Lower leg skin (tissue), 3 donors: Measurements from ENCODE around the gene SPRY4.

Experiments used
- POLR2A ChIP-seq, 2 donors: fragments of 450-650 bp; IDR thresholded peaks; one replicate each; pipeline ENCODE4 v1.6.1; 2016 to 2017; ENCODE audit warnings: antibody characterized with exemption in 2 of 2, mild to moderate bottlenecking in 1 of 2, moderate library complexity in 1 of 2
- TF ChIP-seq, protein P1 (sequence below), 3 donors: fragments of 450-650 bp; IDR thresholded peaks; one replicate each; pipeline ENCODE4 v1.5.1; 2016; ENCODE audit warnings: antibody characterized with exemption in 3 of 3, mild to moderate bottlenecking in 3 of 3, moderate library complexity in 2 of 3

DNA sequence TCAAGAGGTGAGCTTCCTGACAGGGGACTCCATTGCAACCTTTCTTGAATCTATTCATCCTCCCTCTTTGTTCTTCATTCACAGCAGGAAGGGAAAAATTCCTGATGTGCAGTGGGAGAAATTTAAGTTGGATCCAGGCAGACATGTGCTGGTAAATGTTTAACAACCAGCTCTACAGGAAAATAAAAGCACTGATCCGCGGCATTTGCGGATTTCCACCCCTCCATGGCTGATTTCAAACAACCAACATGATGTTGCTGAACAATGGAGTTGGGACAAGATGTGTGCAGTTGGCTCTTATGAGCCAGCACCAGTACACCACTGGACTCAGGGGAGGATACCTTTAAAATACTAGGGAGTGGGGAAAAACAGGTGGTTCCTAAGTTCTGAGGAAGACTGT lies 47.0 kb downstream of the SPRY4 start:
- TF ChIP-seq, protein P1, sequence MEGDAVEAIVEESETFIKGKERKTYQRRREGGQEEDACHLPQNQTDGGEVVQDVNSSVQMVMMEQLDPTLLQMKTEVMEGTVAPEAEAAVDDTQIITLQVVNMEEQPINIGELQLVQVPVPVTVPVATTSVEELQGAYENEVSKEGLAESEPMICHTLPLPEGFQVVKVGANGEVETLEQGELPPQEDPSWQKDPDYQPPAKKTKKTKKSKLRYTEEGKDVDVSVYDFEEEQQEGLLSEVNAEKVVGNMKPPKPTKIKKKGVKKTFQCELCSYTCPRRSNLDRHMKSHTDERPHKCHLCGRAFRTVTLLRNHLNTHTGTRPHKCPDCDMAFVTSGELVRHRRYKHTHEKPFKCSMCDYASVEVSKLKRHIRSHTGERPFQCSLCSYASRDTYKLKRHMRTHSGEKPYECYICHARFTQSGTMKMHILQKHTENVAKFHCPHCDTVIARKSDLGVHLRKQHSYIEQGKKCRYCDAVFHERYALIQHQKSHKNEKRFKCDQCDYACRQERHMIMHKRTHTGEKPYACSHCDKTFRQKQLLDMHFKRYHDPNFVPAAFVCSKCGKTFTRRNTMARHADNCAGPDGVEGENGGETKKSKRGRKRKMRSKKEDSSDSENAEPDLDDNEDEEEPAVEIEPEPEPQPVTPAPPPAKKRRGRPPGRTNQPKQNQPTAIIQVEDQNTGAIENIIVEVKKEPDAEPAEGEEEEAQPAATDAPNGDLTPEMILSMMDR (IDR thresholded peaks at IDR 0.05) = no peak
- TF ChIP-seq POLR2A (IDR thresholded peaks at IDR 0.05) = no peak
